ENCODE data around the gene AREL1. TPM values are rescaled to one million over a fixed set of nuclear protein-coding genes. Genes with fewer than 3 reads are reported as not detected.

Gene AREL1
- total and polyA plus RNA-seq, 7 donors, result 4.8 to 20.2 (median 12.5) TPM

- intact Hi-C loops (cut with DNase I), result no loop called here
- Histone ChIP-seq H3K4me3 (no peak overlapping the region), H3K36me3 (no peaks in the 10 kb centered on the region), H3K27me3 (peaks cover 0 to 23% (median 5%) of the 10 kb centered on the region in 3 donors), H3K4me1 (peaks cover 0 to 2% (median 0%) of the 10 kb centered on the region in 4 donors), H3K27ac (no peak overlapping the region), H3K9me3 (no peaks in the 10 kb centered on the region)
- TF ChIP-seq EP300 (IDR thresholded peaks at IDR 0.05) (no peak), POLR2A (IDR thresholded peaks at IDR 0.05) (no peak), CTCF (IDR thresholded peaks at IDR 0.05) (no peak), POLR2AphosphoS5 (IDR thresholded peaks at IDR 0.05) (no peak)
- no peak for DNase-seq
- 69% methylated on average over 7 of the region's 7 CpGs for WGBS, 2 donors
Observed at GRCh38 chr14:74638066-74638465, 74.8 kb downstream of the AREL1 start.

GRCh38 chr14:74637178-74637550, 75.7 kb downstream of the AREL1 start:
- Histone ChIP-seq H3K27me3 (peaks cover 0 to 14% (median 5%) of the 10 kb centered on the region in 3 donors), H3K27ac (no peak overlapping the region), H3K36me3 (no peaks in the 10 kb centered on the region), H3K9me3 (no peaks in the 10 kb centered on the region), H3K4me1 (peaks cover 0 to 2% (median 0%) of the 10 kb centered on the region in 4 donors), H3K4me3 (no peak overlapping the region)
- intact Hi-C loops (cut with DNase I), result no loop called here
- TF ChIP-seq CTCF (IDR thresholded peaks at IDR 0.05), result no peak
- TF ChIP-seq POLR2AphosphoS5 (IDR thresholded peaks at IDR 0.05), result no peak
- TF ChIP-seq POLR2A (IDR thresholded peaks at IDR 0.05), result no peak
- no peak for TF ChIP-seq EP300 (IDR thresholded peaks at IDR 0.05)
- no peak for DNase-seq
- 77 to 82% methylated on average over 3 of the region's 3 CpGs for WGBS, 2 donors

- TF ChIP-seq POLR2A (IDR thresholded peaks at IDR 0.05), result no peak
- no peak for TF ChIP-seq CTCF (IDR thresholded peaks at IDR 0.05)
- TF ChIP-seq EP300 (IDR thresholded peaks at IDR 0.05), result no peak
- no peak for TF ChIP-seq POLR2AphosphoS5 (IDR thresholded peaks at IDR 0.05)
- DNase-seq, result no peak
- intact Hi-C loops (cut with DNase I), result no loop called here
Observed at GRCh38 chr14:74636424-74637177, 76.3 kb downstream of the AREL1 start.

GRCh38 chr14:74635847-74636246, 77.0 kb downstream of the AREL1 start:
- Histone ChIP-seq H3K9me3 (no peaks in the 10 kb centered on the region), H3K27me3 (peaks cover 0 to 14% (median 5%) of the 10 kb centered on the region in 3 donors), H3K4me1 (peaks cover 0 to 2% (median 0%) of the 10 kb centered on the region in 4 donors), H3K27ac (no peak overlapping the region), H3K36me3 (no peaks in the 10 kb centered on the region), H3K4me3 (no peak overlapping the region)
- 87 to 89% methylated on average over 3 of the region's 3 CpGs for WGBS, 2 donors
- no peak for TF ChIP-seq POLR2AphosphoS5 (IDR thresholded peaks at IDR 0.05)
- TF ChIP-seq EP300 (IDR thresholded peaks at IDR 0.05), result no peak
- no peak for TF ChIP-seq CTCF (IDR thresholded peaks at IDR 0.05)
- no peak for TF ChIP-seq POLR2A (IDR thresholded peaks at IDR 0.05)
- DNase-seq, result no peak
- intact Hi-C loops (cut with DNase I), result no loop called here

More at GRCh38 chr14:74636424-74637177, 76.3 kb downstream of the AREL1 start:
- H3K4me3 ChIP-seq, result no peak overlapping the region
- H3K36me3 ChIP-seq, result no peaks in the 10 kb centered on the region
- peaks cover 0 to 14% (median 5%) of the 10 kb centered on the region in 3 donors for H3K27me3 ChIP-seq
- peaks cover 0 to 2% (median 0%) of the 10 kb centered on the region in 4 donors for H3K4me1 ChIP-seq
- H3K27ac ChIP-seq, result no peak overlapping the region
- no peaks in the 10 kb centered on the region for H3K9me3 ChIP-seq
- 78 to 88% methylated on average over 10 of the region's 10 CpGs for WGBS, 2 donors

Measured in sigmoid colon (tissue), 7 donors.